H9 (cell line): ENCODE results near the gene PSMA6. TPM values are rescaled to one million over a fixed set of nuclear protein-coding genes. Genes with fewer than 3 reads are reported as not detected.
"Not testable (repeated sequence)": the region's sequence is repeated elsewhere in the genome, so short reads cannot be mapped to it uniquely, and the experiment has no call there.

ENCODE experiments used
- DNase-seq: peaks from one replicate; pipeline ENCODE4 v3.0.0-alpha.2; 2017
- H2AFZ ChIP-seq: one replicate; pipeline ENCODE4 v1.6.1; 2013; ENCODE audit warnings: mild to moderate bottlenecking, low read length, control low read depth, moderate library complexity
- H2AK5ac ChIP-seq: 2 replicates; pipeline ENCODE4 v1.6.1; 2013; ENCODE audit warnings: low read length, control low read depth, mixed read lengths; ENCODE audit not compliant: insufficient read length
- H2BK120ac ChIP-seq: one replicate; pipeline ENCODE4 v1.6.1; 2013; ENCODE audit warnings: low read depth, mild to moderate bottlenecking, low read length, control low read depth, inconsistent platforms; ENCODE audit not compliant: poor library complexity, severe bottlenecking
- H2BK12ac ChIP-seq: 2 replicates; pipeline ENCODE4 v1.6.1; 2013; ENCODE audit warnings: low read length, control low read depth, mixed read lengths, low read depth; ENCODE audit not compliant: insufficient read length
- H2BK15ac ChIP-seq: 2 replicates; pipeline ENCODE4 v1.6.1; 2013; ENCODE audit warnings: low read depth, low read length, control low read depth
- H2BK20ac ChIP-seq: one replicate; pipeline ENCODE4 v1.6.1; 2013; ENCODE audit warnings: low read depth, mild to moderate bottlenecking, low read length, control low read depth, inconsistent platforms; ENCODE audit not compliant: poor library complexity, severe bottlenecking
- H2BK5ac ChIP-seq: 2 replicates; pipeline ENCODE4 v1.6.1; 2013; ENCODE audit warnings: low read length, control low read depth, mixed read lengths; ENCODE audit not compliant: insufficient read length
- H3K14ac ChIP-seq: 2 replicates; pipeline ENCODE4 v1.6.1; 2013; ENCODE audit warnings: low read length, control low read depth; ENCODE audit not compliant: insufficient read depth
- H3K18ac ChIP-seq: 2 replicates; pipeline ENCODE4 v1.6.1; 2013; ENCODE audit warnings: low read depth, mild to moderate bottlenecking, mixed read lengths, low read length, control low read depth; ENCODE audit not compliant: insufficient read length
- H3K23ac ChIP-seq: 2 replicates; pipeline ENCODE4 v1.6.1; 2013; ENCODE audit warnings: low read length, control low read depth, mixed read lengths, low read depth; ENCODE audit not compliant: insufficient read length
- H3K23me2 ChIP-seq: 2 replicates; pipeline ENCODE4 v1.6.1; 2013; ENCODE audit warnings: low read depth, mild to moderate bottlenecking, mixed read lengths, low read length, control low read depth; ENCODE audit not compliant: insufficient read length, poor library complexity, severe bottlenecking
- H3K27ac ChIP-seq: 2 replicates; pipeline ENCODE4 v1.5.1; 2013; ENCODE audit warnings: low read length, control low read depth, mixed read lengths, low read depth; ENCODE audit not compliant: insufficient read length
- H3K27me3 ChIP-seq: 2 replicates; pipeline ENCODE4 v1.6.1; 2013; ENCODE audit warnings: low read length, control low read depth, inconsistent platforms; ENCODE audit not compliant: insufficient read depth
- H3K4ac ChIP-seq: 2 replicates; pipeline ENCODE4 v1.6.1; 2013; ENCODE audit warnings: low read depth, mild to moderate bottlenecking, control low read depth, inconsistent platforms, low read length, moderate library complexity
- H3K4me1 ChIP-seq: 2 replicates; pipeline ENCODE4 v1.6.1; 2013; ENCODE audit warnings: low read length, control low read depth, inconsistent platforms; ENCODE audit not compliant: insufficient read depth
- H3K4me2 ChIP-seq: 2 replicates; pipeline ENCODE4 v1.6.1; 2013; ENCODE audit warnings: low read length, control low read depth, mixed read lengths; ENCODE audit not compliant: insufficient read length, insufficient read depth
- H3K56ac ChIP-seq: 2 replicates; pipeline ENCODE4 v1.6.1; 2013; ENCODE audit warnings: low read depth, mild to moderate bottlenecking, mixed read lengths, low read length, control low read depth; ENCODE audit not compliant: insufficient read length
- H3K79me1 ChIP-seq: 2 replicates; pipeline ENCODE4 v1.6.1; 2013; ENCODE audit warnings: low read depth, mild to moderate bottlenecking, moderate library complexity, low read length, control low read depth, inconsistent platforms; ENCODE audit not compliant: insufficient read depth, poor library complexity, severe bottlenecking
- H3K79me2 ChIP-seq: 2 replicates; pipeline ENCODE4 v1.6.1; 2013; ENCODE audit warnings: low read length, control low read depth, inconsistent platforms; ENCODE audit not compliant: insufficient read depth
- H3K9ac ChIP-seq: 2 replicates; pipeline ENCODE4 v1.6.1; 2013; ENCODE audit warnings: low read length, control low read depth, mixed read lengths; ENCODE audit not compliant: insufficient read length; ENCODE audit errors: extremely low read depth
- H3K9me3 ChIP-seq: one replicate; pipeline ENCODE4 v1.6.1; 2013; ENCODE audit warnings: low read depth, low read length, inconsistent platforms; ENCODE audit not compliant: control insufficient read depth
- H3T11ph ChIP-seq: one replicate; pipeline ENCODE4 v1.6.1; 2013; ENCODE audit warnings: mild to moderate bottlenecking, low read length, control low read depth, inconsistent platforms
- H4K20me1 ChIP-seq: one replicate; pipeline ENCODE4 v1.6.1; 2013; ENCODE audit not compliant: control insufficient read depth, insufficient read length, insufficient read depth
- H4K5ac ChIP-seq: 2 replicates; pipeline ENCODE4 v1.6.1; 2013; ENCODE audit warnings: low read depth, mild to moderate bottlenecking, mixed read lengths, low read length, control low read depth; ENCODE audit not compliant: insufficient read length
- H4K8ac ChIP-seq: replicated peaks from 2 replicates; pipeline ENCODE4 v1.6.1; 2013; ENCODE audit warnings: low read length, control low read depth, mixed read lengths, low read depth; ENCODE audit not compliant: insufficient read length
- H4K91ac ChIP-seq: 2 replicates; pipeline ENCODE4 v1.6.1; 2013; ENCODE audit warnings: low read depth, mild to moderate bottlenecking, moderate library complexity, mixed read lengths, low read length, control low read depth; ENCODE audit not compliant: insufficient read length
- H3K27ac Mint-ChIP-seq, 3 experiments: 2 replicates in 2 of 3; 3 replicates in 1 of 3; pipeline ENCODE4 v1.8.0; 2020 to 2021; ENCODE audit warnings: mixed read lengths in 3 of 3, mild to moderate bottlenecking in 1 of 3, moderate library complexity in 1 of 3
- H3K27me3 Mint-ChIP-seq: 2 replicates; pipeline ENCODE4 v1.8.0; 2021; ENCODE audit warnings: low read depth, mild to moderate bottlenecking, moderate library complexity, mixed read lengths
- H3K36me3 Mint-ChIP-seq, 3 experiments: 2 replicates in 2 of 3; 3 replicates in 1 of 3; pipeline ENCODE4 v1.8.0; 2020 to 2021; ENCODE audit warnings: low read depth in 3 of 3, mixed read lengths in 3 of 3; ENCODE audit not compliant: insufficient read depth in 1 of 3
- H3K4me1 Mint-ChIP-seq, 2 experiments: 2 replicates each; pipeline ENCODE4 v1.8.0; 2020; ENCODE audit warnings: mixed read lengths in 2 of 2
- H3K4me3 Mint-ChIP-seq, 2 experiments: 2 replicates in 1 of 2; 3 replicates in 1 of 2; pipeline ENCODE4 v1.8.0; 2020 to 2021; ENCODE audit warnings: mild to moderate bottlenecking in 2 of 2, mixed read lengths in 2 of 2, moderate library complexity in 1 of 2
- H3K9me3 Mint-ChIP-seq, 2 experiments: 2 replicates in 1 of 2; 3 replicates in 1 of 2; pipeline ENCODE4 v1.8.0; 2020; ENCODE audit warnings: mild to moderate bottlenecking in 2 of 2, mixed read lengths in 2 of 2, moderate library complexity in 1 of 2
- CTCF ChIP-seq: fragments of 200-600 bp; sonication (generic); conservative IDR thresholded peaks from 3 replicates; pipeline ENCODE4 v1.8.0; 2021; ENCODE audit warnings: antibody characterized with exemption, mild to moderate bottlenecking
- WGBS: extraction: QIAGEN DNeasy Blood & Tissue Kit; methylation state at CpG from one replicate; pipeline ENCODE4 v1.1.7; 2013; ENCODE audit warnings: missing lambda C conversion rate, low lambda C conversion rate, mixed read lengths; ENCODE audit not compliant: insufficient read length; ENCODE audit errors: extremely low coverage; 5-methylcytosine and 5-hydroxymethylcytosine counted together
- total RNA-seq: library from RNA; stranded (reverse); gene quantifications from 2 replicates; pipeline ENCODE4 v1.2.1, GENCODE V29; 2021

The PSMA6 gene
- total RNA-seq, 1 experiment from 2014 or later = 255 TPM

GRCh38 chr14:35353409-35354172 lies 61.4 kb downstream of the PSMA6 start:
- no peak overlapping the region for H2BK20ac ChIP-seq
- H2BK12ac ChIP-seq = no peak overlapping the region
- no peak overlapping the region for H2AK5ac ChIP-seq
- H3K4me3 Mint-ChIP-seq = no peak overlapping the region
- no peaks in the 10 kb centered on the region for H3K23me2 ChIP-seq
- no peak overlapping the region for H3K9ac ChIP-seq
- H3K56ac ChIP-seq = no peak overlapping the region
- no peak for DNase-seq
- peaks cover 18 to 20% of the 10 kb centered on the region in 2 experiments for H3K4me1 Mint-ChIP-seq
- no peak overlapping the region for H3K23ac ChIP-seq
- no peak overlapping the region for H3K27ac Mint-ChIP-seq
- no peak overlapping the region for H2BK120ac ChIP-seq
- H3K18ac ChIP-seq = no peak overlapping the region
- H3K4ac ChIP-seq = no peak overlapping the region
- no peak overlapping the region for H3K4me2 ChIP-seq
- no peaks in the 10 kb centered on the region for H4K20me1 ChIP-seq
- no peak overlapping the region for H2BK15ac ChIP-seq
- no peak overlapping the region for H2AFZ ChIP-seq
- H3K79me1 ChIP-seq = no peaks in the 10 kb centered on the region
- no peaks in the 10 kb centered on the region for H3K9me3 ChIP-seq
- H4K8ac ChIP-seq = no peak overlapping the region
- H4K91ac ChIP-seq = no peak overlapping the region
- no peaks in the 10 kb centered on the region; the same call in 1 of the 2 replicates for H3K27me3 Mint-ChIP-seq
- H4K5ac ChIP-seq = no peak overlapping the region
- H3K27ac ChIP-seq = no peak overlapping the region
- no CpG with 5 or more reads among the region's 10 CpGs for WGBS
- H3K36me3 Mint-ChIP-seq = no peaks in the 10 kb centered on the region
- H3K9me3 Mint-ChIP-seq = no peaks in the 10 kb centered on the region; a peak in 1 of 5 replicates
- H3T11ph ChIP-seq = no peak overlapping the region
- H3K79me2 ChIP-seq = no peaks in the 10 kb centered on the region
- no peak for TF ChIP-seq CTCF
- peaks cover 4% of the 10 kb centered on the region; the same call in 1 of the 2 replicates for H3K4me1 ChIP-seq
- no peaks in the 10 kb centered on the region for H3K27me3 ChIP-seq
- H2BK5ac ChIP-seq = no peak overlapping the region
- H3K14ac ChIP-seq = no peak overlapping the region

- H3K9ac ChIP-seq, H3K27ac Mint-ChIP-seq, H3K27ac ChIP-seq, H3K4me3 Mint-ChIP-seq, H4K20me1 ChIP-seq, H3K14ac ChIP-seq, H3K9me3 Mint-ChIP-seq, H2AK5ac ChIP-seq, H3K23ac ChIP-seq, H3K27me3 ChIP-seq, H4K91ac ChIP-seq, H3K9me3 ChIP-seq, H3K27me3 Mint-ChIP-seq, DNase-seq, H3K4ac ChIP-seq, H3K36me3 Mint-ChIP-seq, H2BK120ac ChIP-seq, H3K79me1 ChIP-seq, H3K56ac ChIP-seq, H3T11ph ChIP-seq, H3K4me1 ChIP-seq, H3K4me2 ChIP-seq, H4K8ac ChIP-seq, H2BK15ac ChIP-seq, H2BK5ac ChIP-seq, H4K5ac ChIP-seq, H3K18ac ChIP-seq, H2BK12ac ChIP-seq, H2BK20ac ChIP-seq, H2AFZ ChIP-seq, H3K79me2 ChIP-seq, H3K23me2 ChIP-seq: not testable (repeated sequence)
- H3K4me1 Mint-ChIP-seq = peaks cover 13 to 15% of the 10 kb centered on the region in 2 experiments
- WGBS = no CpG with 5 or more reads among the region's 6 CpGs
Observed at GRCh38 chr14:35355235-35355634, 63.1 kb downstream of the PSMA6 start.
